HEK293 (cell line): ENCODE measurements around the gene DCAF8L1.

ENCODE experiments used
- CTCF ChIP-seq: fragments of 450-650 bp; formaldehyde crosslinking; IDR thresholded peaks from 2 replicates; pipeline ENCODE4 v1.5.1; 2016; ENCODE audit warnings: missing biosample characterization, missing genetic modification characterization
- ZNF10 ChIP-seq: fragments of 450-650 bp; formaldehyde crosslinking; IDR thresholded peaks from 2 replicates; pipeline ENCODE4 v1.5.1; 2017; ENCODE audit warnings: missing biosample characterization, missing genetic modification characterization
- ZNF555 ChIP-seq: fragments of 450-650 bp; formaldehyde crosslinking; conservative IDR thresholded peaks from 2 replicates; pipeline ENCODE4 v1.5.1; 2017; ENCODE audit warnings: missing biosample characterization, mild to moderate bottlenecking, missing genetic modification characterization, inconsistent platforms

DNA sequence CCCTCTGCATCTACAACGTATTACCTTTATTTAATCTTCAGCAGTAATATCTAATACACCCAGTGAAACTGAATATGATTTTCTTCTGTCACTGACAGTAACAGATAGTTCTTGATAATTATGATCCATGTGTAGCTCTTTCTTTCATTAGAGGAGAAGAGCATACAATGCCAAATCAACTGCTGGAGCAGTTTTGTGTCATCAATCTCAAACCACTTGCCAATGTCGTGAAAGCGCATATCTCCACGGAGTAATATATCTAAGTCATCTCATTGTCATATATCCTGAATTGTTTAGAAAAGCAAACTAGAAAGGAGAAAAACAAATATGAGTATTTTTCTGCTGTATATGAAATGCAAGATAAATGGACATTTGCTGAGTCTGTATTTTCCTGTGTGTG, 47.9 kb downstream of the DCAF8L1 start:
- no peak for TF ChIP-seq ZNF10 (tag by site-specific recombination)
- no peak for TF ChIP-seq CTCF (tag by site-specific recombination)
- no peak for TF ChIP-seq ZNF555 (tag by site-specific recombination)
